Neuron (in vitro differentiated cells): ENCODE measurements around the gene FAM83G.

ENCODE experiments used
- H2AFZ ChIP-seq: one replicate; pipeline ENCODE4 v1.6.1; 2013; ENCODE audit warnings: low read depth, mild to moderate bottlenecking, inconsistent platforms, low read length, moderate library complexity
- H3K27me3 ChIP-seq: one replicate; pipeline ENCODE4 v1.6.1; 2013; ENCODE audit warnings: low read length; ENCODE audit not compliant: insufficient read depth
- H3K36me3 ChIP-seq: one replicate; pipeline ENCODE4 v1.6.1; 2013; ENCODE audit warnings: low read length; ENCODE audit not compliant: insufficient read depth
- H3K4me1 ChIP-seq: one replicate; pipeline ENCODE4 v1.6.1; 2013; ENCODE audit warnings: low read length; ENCODE audit not compliant: insufficient read depth
- H3K4me3 ChIP-seq: 2 replicates; pipeline ENCODE4 v1.5.1; 2013; ENCODE audit warnings: mild to moderate bottlenecking, low read length, moderate library complexity
- H3K9me3 ChIP-seq: one replicate; pipeline ENCODE4 v1.6.1; 2013; ENCODE audit warnings: low read length

FAM83G gene

GRCh38 chr17:18970582-18971480, 33.7 kb downstream of the FAM83G start:
- Histone ChIP-seq H3K4me1 (peaks cover 10% of the 10 kb centered on the region), H2AFZ (no peak overlapping the region), H3K36me3 (no peaks in the 10 kb centered on the region), H3K27me3 (no peaks in the 10 kb centered on the region), H3K9me3 (no peaks in the 10 kb centered on the region), H3K4me3 (no peak overlapping the region)

GRCh38 chr17:18968945-18969887, 35.3 kb downstream of the FAM83G start:
- Histone ChIP-seq H3K9me3 (no peaks in the 10 kb centered on the region), H3K4me3 (no peak overlapping the region), H3K4me1 (peaks cover 10% of the 10 kb centered on the region), H2AFZ (no peak overlapping the region), H3K27me3 (no peaks in the 10 kb centered on the region), H3K36me3 (no peaks in the 10 kb centered on the region)

GRCh38 chr17:18968345-18968744, 36.2 kb downstream of the FAM83G start:
- Histone ChIP-seq H3K4me1 (peaks cover 10% of the 10 kb centered on the region), H2AFZ (no peak overlapping the region), H3K4me3 (no peak overlapping the region), H3K9me3 (no peaks in the 10 kb centered on the region), H3K36me3 (no peaks in the 10 kb centered on the region), H3K27me3 (no peaks in the 10 kb centered on the region)

GRCh38 chr17:18967916-18968315, 36.6 kb downstream of the FAM83G start:
- peaks cover 10% of the 10 kb centered on the region for H3K4me1 ChIP-seq
- H3K9me3 ChIP-seq: no peaks in the 10 kb centered on the region
- H3K4me3 ChIP-seq: no peak overlapping the region
- no peaks in the 10 kb centered on the region for H3K36me3 ChIP-seq
- H3K27me3 ChIP-seq: no peaks in the 10 kb centered on the region
- H2AFZ ChIP-seq: no peak overlapping the region

GRCh38 chr17:18966831-18967624, 37.5 kb downstream of the FAM83G start:
- H2AFZ ChIP-seq: peak overlapping the region; percentile 6
- H3K36me3 ChIP-seq: no peaks in the 10 kb centered on the region
- H3K4me1 ChIP-seq: peaks cover 10% of the 10 kb centered on the region
- no peak overlapping the region for H3K4me3 ChIP-seq
- H3K9me3 ChIP-seq: no peaks in the 10 kb centered on the region
- no peaks in the 10 kb centered on the region for H3K27me3 ChIP-seq

GRCh38 chr17:18965530-18966236, 38.9 kb downstream of the FAM83G start:
- H3K36me3 ChIP-seq: no peaks in the 10 kb centered on the region
- H3K4me3 ChIP-seq: no peak overlapping the region
- H3K27me3 ChIP-seq: no peaks in the 10 kb centered on the region
- peaks cover 10% of the 10 kb centered on the region for H3K4me1 ChIP-seq
- H3K9me3 ChIP-seq: no peaks in the 10 kb centered on the region
- no peak overlapping the region for H2AFZ ChIP-seq

GRCh38 chr17:18964550-18964949, 40.0 kb downstream of the FAM83G start:
- Histone ChIP-seq H3K36me3 (no peaks in the 10 kb centered on the region), H3K27me3 (no peaks in the 10 kb centered on the region), H3K9me3 (no peaks in the 10 kb centered on the region), H3K4me3 (no peak overlapping the region), H2AFZ (no peak overlapping the region), H3K4me1 (peaks cover 10% of the 10 kb centered on the region)

- H3K4me3 ChIP-seq: no peak overlapping the region
- H3K9me3 ChIP-seq: no peaks in the 10 kb centered on the region
- H3K4me1 ChIP-seq: peaks cover 10% of the 10 kb centered on the region
- H3K36me3 ChIP-seq: no peaks in the 10 kb centered on the region
- H3K27me3 ChIP-seq: no peaks in the 10 kb centered on the region
- H2AFZ ChIP-seq: no peak overlapping the region
Measured at GRCh38 chr17:18964018-18964351, 40.6 kb downstream of the FAM83G start.

GRCh38 chr17:18963126-18964017, 41.2 kb downstream of the FAM83G start:
- no peaks in the 10 kb centered on the region for H3K36me3 ChIP-seq
- H3K27me3 ChIP-seq: no peaks in the 10 kb centered on the region
- no peaks in the 10 kb centered on the region for H3K9me3 ChIP-seq
- H3K4me1 ChIP-seq: peaks cover 10% of the 10 kb centered on the region
- no peak overlapping the region for H3K4me3 ChIP-seq
- no peak overlapping the region for H2AFZ ChIP-seq

- Histone ChIP-seq H3K4me1 (peaks cover 8% of the 10 kb centered on the region), H2AFZ (no peak overlapping the region), H3K4me3 (no peak overlapping the region), H3K27me3 (no peaks in the 10 kb centered on the region), H3K36me3 (no peaks in the 10 kb centered on the region), H3K9me3 (no peaks in the 10 kb centered on the region)
Measured at GRCh38 chr17:18962494-18962815, 42.1 kb downstream of the FAM83G start.

- peaks cover 3% of the 10 kb centered on the region for H3K4me1 ChIP-seq
- H3K36me3 ChIP-seq: no peaks in the 10 kb centered on the region
- H3K9me3 ChIP-seq: no peaks in the 10 kb centered on the region
- H3K27me3 ChIP-seq: no peaks in the 10 kb centered on the region
- H3K4me3 ChIP-seq: no peak overlapping the region
- no peak overlapping the region for H2AFZ ChIP-seq
Measured at GRCh38 chr17:18961634-18962493, 42.7 kb downstream of the FAM83G start.
